GM19468 (cell line): ENCODE data around the gene SUV39H1.
A peak's percentile ranks its signal among the peaks of the same experiment; 100 is the strongest.

Experiments used
- ATAC-seq: cut with Tn5 transposase; IDR thresholded peaks from one replicate; pipeline ENCODE4 v1.9.1; 2021; ENCODE audit warnings: mild to moderate bottlenecking, moderate library complexity, moderate number of reproducible peaks; ENCODE audit not compliant: unreplicated experiment; ENCODE audit errors: extremely low read depth

Gene SUV39H1

GRCh38 chrX:48711162-48711928 lies 14.8 kb downstream of the SUV39H1 start:
- ATAC-seq: no peak

DNA sequence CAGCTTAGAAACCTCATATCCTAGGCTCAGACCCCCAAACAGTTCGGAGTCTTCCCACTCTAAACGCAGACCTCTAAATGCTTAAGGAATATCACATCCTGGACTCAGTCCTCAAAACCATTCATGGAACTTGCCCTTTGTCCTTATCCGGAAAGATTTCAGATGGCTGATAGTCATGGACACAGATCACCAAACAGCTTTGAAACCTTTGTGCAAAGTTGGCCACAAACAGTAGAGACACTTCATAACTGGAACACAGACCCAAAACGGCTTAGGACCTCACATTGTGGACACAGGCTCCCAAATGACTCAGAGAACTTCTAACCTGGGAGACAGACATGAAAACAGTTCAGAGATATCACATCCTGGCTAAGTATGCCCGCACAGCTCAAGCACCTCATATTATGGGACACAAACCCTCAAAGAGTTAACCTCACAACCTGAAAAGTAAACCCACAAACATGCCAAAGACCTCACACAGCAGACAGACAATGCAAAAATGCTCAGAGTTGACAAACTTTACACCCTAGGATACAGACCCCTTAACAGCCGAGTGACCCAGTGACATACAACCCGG lies 15.5 kb downstream of the SUV39H1 start:
- no peak for ATAC-seq

DNA sequence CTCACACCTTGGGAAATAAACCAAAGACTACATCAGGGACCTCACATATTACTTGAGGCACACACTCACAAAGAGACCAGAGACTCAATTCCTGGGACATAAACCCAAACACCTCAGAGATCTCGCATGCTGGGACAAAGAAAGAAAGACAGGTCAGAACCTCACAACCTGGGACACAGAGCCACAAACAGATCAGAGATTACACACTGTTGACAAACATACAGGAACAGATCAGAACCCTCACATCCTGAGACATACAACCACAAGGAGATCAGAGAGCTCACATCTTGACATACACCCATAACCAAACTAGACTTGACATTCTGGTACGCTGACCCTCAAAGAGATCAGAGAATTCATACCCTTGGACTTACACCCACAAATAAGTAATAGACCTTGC lies 17.3 kb downstream of the SUV39H1 start:
- no peak for ATAC-seq

- ATAC-seq: no peak
Observed at GRCh38 chrX:48714573-48714972, 18.0 kb downstream of the SUV39H1 start.

GRCh38 chrX:48715072-48715471 lies 18.5 kb downstream of the SUV39H1 start:
- ATAC-seq: no peak

DNA sequence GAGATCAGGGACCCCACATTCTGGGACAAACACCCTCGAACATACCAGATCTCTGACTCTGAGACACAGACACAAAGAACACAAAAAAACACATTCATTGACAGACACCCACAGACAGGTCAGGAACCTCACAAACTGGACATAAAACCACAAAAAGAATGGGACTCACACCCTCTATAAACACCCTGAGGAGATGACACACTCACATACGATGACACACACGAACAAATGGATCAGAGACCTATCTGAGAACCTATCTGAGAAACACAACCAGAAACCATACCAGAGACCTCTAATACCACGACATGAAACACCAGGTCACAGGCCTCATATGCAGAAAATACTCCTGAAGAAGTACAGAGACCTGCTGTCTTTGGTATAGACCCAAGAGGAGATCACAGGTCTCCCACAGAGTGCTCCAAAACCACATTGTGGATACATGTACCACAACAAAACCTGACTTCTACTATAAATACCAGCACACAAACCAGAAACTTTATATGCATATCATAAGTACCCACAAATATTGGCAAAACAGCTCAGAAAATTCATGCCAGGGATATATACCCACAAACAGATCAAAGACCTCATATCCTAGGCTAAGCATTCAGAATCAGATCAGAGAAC lies 19.5 kb downstream of the SUV39H1 start:
- no peak for ATAC-seq

- ATAC-seq: no peak
Observed at GRCh38 chrX:48719958-48720357, 23.4 kb downstream of the SUV39H1 start.

DNA sequence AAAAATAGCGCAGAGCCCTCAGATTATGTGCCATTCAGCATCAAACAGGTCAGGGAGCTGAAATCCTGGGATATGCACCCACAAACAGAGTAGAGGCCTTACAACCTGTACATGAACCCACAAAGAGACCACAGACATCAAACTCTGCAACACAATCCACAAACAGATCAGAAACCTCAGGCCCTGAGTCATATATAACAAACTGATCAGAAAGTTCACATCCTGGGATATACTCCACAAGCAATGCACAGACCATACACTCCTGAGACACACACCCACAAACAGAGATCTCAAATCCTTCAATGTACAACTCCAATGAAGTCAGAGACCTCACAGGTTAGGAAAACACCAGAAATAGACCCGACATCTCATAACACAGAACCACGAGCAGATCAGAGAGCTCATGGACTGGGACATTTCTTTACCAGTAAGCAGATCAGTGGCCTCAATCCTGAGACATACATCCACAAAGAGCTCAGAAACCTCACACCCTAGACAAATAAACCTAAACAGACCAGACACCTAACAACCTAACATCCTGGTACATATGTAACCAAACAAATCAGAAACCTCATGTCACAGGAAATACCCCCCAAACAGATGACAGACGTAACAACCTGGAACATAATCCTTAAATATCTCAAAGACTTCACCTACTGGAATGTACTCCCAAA lies 24.2 kb downstream of the SUV39H1 start:
- ATAC-seq: no peak

DNA sequence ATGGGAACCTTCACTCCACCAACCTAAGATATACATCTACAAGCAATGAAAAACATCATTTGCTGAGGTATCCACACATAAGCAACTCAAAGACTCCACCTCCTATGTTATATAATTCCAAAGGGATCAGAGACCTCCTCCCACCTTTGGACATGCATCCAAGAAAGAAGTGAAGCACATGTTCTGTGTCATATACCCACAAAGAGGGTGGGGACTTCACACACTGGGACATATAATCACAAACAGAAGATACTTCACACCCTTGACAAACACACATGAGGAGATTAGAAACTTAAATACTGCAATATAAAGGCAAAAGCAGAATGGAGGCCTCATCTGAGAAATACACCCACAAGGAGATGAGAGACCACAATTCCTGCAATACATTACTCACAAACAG lies 25.4 kb downstream of the SUV39H1 start:
- no peak for ATAC-seq

DNA sequence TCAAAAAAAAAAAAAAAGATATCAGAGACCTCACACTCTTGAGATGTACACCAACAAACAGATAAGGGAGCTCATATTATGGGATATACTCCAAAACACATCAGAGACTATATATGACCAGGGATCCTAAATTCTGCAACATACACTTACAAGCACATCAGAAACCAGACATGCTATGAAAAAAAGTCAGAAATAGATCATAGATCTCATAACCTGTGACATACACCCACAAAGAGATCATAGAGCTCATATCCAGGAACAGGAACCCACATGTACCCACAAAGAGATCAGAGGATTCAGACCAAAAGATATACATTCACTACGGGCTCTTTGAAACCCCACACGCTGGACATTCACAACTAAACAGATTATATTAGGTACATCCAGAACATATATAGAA lies 30.1 kb downstream of the SUV39H1 start:
- ATAC-seq: no peak

- ATAC-seq: no peak
Observed at GRCh38 chrX:48728653-48729052, 32.1 kb downstream of the SUV39H1 start.

GRCh38 chrX:48736303-48736702 lies 39.8 kb downstream of the SUV39H1 start:
- ATAC-seq: no peak

DNA sequence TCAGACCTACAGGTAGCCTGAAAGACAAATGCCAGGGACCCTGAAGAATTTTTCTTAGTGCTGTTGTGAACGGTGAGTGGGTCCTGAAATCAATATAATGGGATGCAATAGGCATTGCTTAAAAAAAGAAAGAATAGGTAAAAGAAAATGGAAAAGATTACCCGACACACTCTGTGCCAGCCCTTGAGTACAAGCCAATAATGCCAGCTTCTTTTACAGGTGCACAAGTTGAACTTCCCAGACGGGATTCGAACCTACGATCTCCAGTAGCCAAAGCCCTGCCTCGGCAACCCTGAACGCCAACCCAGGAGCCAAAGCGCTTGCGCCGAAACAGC lies 40.3 kb downstream of the SUV39H1 start:
- ATAC-seq: no peak

DNA sequence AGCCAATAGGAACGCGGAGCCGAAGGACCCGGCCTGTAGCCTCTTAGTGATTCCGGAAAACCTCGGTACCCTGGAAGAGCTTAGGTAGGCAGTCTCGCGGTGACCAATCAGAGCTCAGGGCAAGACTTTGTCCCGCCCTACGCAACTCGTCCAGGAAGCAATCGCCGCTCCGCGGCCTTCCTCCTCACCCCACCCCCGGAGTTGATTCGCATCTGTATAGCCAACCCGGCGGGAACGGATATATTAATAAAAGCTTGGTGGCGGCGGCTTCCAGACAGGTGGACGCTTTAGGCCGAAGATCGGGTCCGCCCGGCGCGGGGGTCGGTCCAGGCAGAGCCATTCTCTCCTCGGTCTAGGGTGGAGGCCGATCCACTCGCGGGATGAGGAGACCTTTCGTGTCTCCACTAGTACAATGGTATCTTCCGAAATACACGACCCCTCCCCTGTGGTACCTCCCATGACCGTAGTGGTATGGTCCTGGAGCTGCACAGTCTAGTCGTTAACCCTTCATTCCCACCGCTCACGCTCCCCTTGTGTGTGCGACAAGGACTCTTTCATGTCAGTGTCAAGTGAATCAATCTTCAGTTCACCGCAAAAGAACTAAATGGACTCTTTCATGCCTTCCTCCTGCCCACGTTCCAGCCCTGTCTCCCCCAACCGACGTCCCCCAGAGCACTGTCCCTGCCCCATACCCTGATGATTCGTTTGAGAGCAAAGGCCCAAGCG lies 40.8 kb downstream of the SUV39H1 start:
- ATAC-seq: peak; percentile 85

DNA sequence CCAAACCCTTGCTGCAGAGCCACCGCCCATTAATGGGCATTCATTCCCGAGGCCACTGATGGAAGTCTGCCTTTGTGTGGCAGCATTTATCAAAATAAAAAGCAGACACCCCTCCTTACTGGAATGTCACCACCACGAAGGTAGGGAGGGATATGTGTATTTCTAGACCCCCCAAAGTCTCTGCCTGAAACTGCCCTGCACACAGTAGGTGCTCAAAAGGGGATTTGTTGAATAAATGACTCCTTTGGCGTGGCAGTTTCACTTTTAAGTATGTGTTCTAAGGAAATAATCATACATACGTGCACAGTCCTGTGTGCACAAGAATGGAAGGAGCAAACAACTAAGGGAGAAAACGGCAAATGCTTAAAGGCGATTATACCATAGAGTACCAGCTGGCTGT lies 41.4 kb downstream of the SUV39H1 start:
- ATAC-seq: no peak

DNA sequence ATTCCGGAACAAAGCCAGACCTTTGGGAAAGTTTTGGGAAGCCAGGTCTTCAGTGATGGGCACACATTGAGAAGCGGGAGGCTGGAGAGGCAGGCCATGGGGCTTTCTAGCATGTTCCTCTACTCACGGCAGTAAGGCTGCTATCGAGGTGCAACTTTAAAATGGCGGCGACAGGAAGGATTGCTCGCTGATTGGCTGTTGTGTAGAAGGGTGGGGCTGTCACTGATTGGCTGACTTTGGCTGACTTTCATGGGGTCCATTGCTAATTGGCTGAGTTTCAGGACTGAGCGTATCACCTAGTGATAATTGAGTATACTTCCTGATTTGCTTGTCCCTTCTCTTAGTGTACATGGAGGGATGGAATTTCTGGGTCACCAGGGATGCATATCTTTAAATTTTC lies 45.3 kb downstream of the SUV39H1 start:
- ATAC-seq: no peak

GRCh38 chrX:48745222-48745621 lies 48.7 kb downstream of the SUV39H1 start:
- no peak for ATAC-seq

DNA sequence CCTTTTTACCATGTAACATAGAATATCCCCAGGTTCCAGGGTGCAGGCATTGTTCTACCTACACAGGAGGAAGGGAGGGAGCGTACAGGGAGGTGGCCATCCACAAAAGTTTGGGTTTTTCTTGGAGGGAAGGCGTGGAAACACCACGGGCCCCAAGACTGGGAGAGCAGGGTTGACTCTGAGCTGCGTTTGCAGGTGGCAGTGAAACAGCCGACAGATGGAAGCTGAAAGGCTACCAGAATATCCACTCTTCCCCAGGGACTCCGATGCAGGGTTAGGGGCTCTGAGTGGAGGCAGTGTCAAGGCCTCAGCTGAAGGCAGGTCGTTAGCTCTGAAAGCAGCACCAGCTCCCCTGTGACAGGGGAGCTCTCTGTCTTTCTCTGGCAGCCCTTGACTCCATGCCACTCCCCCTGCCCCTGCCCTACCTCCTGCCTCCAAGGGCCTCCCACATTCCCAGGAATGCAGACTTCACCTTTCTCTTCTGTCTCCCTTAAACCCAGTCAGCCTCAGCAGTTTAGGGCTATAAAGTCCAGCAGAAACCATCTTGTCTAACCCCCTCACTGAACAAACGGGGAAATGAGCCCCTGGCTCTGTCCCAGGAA lies 51.0 kb downstream of the SUV39H1 start:
- ATAC-seq: no peak

GRCh38 chrX:48749182-48749581 lies 52.6 kb downstream of the SUV39H1 start:
- ATAC-seq: no peak

DNA sequence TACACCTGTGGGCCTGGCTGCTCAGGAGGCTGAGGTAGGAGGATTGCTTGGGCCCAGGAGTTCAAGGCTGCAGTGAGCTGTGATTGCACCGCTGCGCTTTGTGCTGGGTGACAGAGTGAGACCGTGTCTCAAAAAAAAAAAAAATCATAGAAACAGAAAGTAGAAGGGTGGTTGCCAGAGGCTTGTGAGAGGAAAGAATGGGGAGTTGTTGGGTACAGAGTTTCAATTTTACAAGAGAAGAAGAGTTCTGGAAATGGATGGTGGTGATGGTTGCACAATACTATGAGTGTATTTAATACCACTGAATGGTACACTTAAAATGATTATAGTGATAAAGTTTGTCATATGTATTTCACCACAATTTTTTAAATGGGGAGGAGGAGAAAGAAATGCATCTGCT lies 54.8 kb downstream of the SUV39H1 start:
- no peak for ATAC-seq
